H1 (cell line): ENCODE measurements around the gene IGFBP6. TPM values are rescaled to one million over a fixed set of nuclear protein-coding genes. Genes with fewer than 3 reads are reported as not detected.

Experiments used
- EZH2 ChIP-seq: fragments of 200-600 bp; sonication (generic); IDR thresholded peaks from 2 replicates; pipeline ENCODE4 v1.7.1; 2012; ENCODE audit warnings: low read depth, mild to moderate bottlenecking, moderate library complexity, low read length, inconsistent platforms; ENCODE audit not compliant: severe bottlenecking
- HDAC2 ChIP-seq, 2 experiments: fragments of 300-600 bp in 1 of 2; sonication (generic) in 1 of 2; IDR thresholded peaks; 2 replicates each; pipeline ENCODE4 v1.6.1; 2011 to 2012; ENCODE audit warnings: low read depth in 2 of 2, low read length in 2 of 2, mild to moderate bottlenecking in 2 of 2, moderate library complexity in 2 of 2, borderline replicate concordance in 1 of 2, inconsistent platforms in 1 of 2
- POU5F1 ChIP-seq: IDR thresholded peaks from 2 replicates; pipeline ENCODE4 v1.6.1; 2011; ENCODE audit warnings: low read depth, mild to moderate bottlenecking, low read length, moderate library complexity
- RXRA ChIP-seq: IDR thresholded peaks from 2 replicates; pipeline ENCODE4 v1.6.1; 2011; ENCODE audit warnings: low read depth, mild to moderate bottlenecking, low read length, moderate library complexity; ENCODE audit not compliant: insufficient read depth
- SIRT6 ChIP-seq: IDR thresholded peaks from one replicate; pipeline ENCODE4 v1.7.1; 2012; ENCODE audit warnings: low read length, inconsistent platforms
- polyA plus RNA-seq, 7 experiments: library from polyadenylated mRNA; depleted of rRNA in 3 of 7; stranded (reverse) in 5 of 7; unstranded in 2 of 7; fragments of >200 nt in 5 of 7; fragments of 200-250 nt in 2 of 7; gene quantifications; 1 replicate in 5 of 7; 2 replicates in 1 of 7; 4 replicates in 1 of 7; pipeline versions ENCODE4 v1.2.1 to v1.2.3, GENCODE V29; 2011 to 2013; ENCODE audit warnings: missing spikeins in 2 of 7, mixed read lengths in 2 of 7
- total RNA-seq: library from RNA; stranded (reverse); fragmentation: NEBNext Ultra II Directional; extraction: Animal tissue kit (Norgen Biotek cat#: 25700); gene quantifications from 2 replicates; pipeline ENCODE4 v1.2.1, GENCODE V29; 2021

Gene IGFBP6
- total and polyA plus RNA-seq, 2 of the 8 experiments (the other 6 are each of a cell fraction or from before 2014, with no cell fraction given): 13.7 to 14.7 TPM

- TF ChIP-seq SIRT6: no peak
- TF ChIP-seq RXRA: no peak
- TF ChIP-seq POU5F1: no peak
- TF ChIP-seq EZH2: no peak
- TF ChIP-seq HDAC2 (IDR thresholded peaks at IDR 0.05; ENCODE audit: borderline replicate concordance in 1 of 2, low read depth in 2 of 2, low read length in 2 of 2): no peak
Measured at GRCh38 chr12:53086361-53086760, 11.1 kb upstream of the IGFBP6 start (continued).
